22Rv1 (cell line): Measurements from ENCODE around the gene OXT.

Experiments
- H3K27ac ChIP-seq: fragments of 450-650 bp; 2 replicates; pipeline ENCODE4 v1.5.1; 2017
- CTCF ChIP-seq: fragments of 450-650 bp; IDR thresholded peaks from 2 replicates; pipeline ENCODE4 v1.5.1; 2017; ENCODE audit warnings: mild to moderate bottlenecking
- ZFX ChIP-seq: fragments of 450-650 bp; IDR thresholded peaks from 2 replicates; pipeline ENCODE4 v1.6.1; 2017; ENCODE audit warnings: antibody characterized with exemption, borderline replicate concordance

The OXT gene

GRCh38 chr20:3094848-3095629 is 23.6 kb downstream of the OXT start:
- H3K27ac ChIP-seq = no peak overlapping the region
- TF ChIP-seq CTCF (no peak), ZFX (no peak)

GRCh38 chr20:3100480-3100879 is 29.1 kb downstream of the OXT start:
- TF ChIP-seq CTCF (no peak), ZFX (no peak)
- H3K27ac ChIP-seq = no peak overlapping the region

- TF ChIP-seq CTCF (no peak), ZFX (no peak)
Observed at GRCh38 chr20:3101251-3101650, 29.8 kb downstream of the OXT start.

GRCh38 chr20:3101737-3102574 is 30.5 kb downstream of the OXT start:
- TF ChIP-seq CTCF = no peak
- no peak for TF ChIP-seq ZFX
- H3K27ac ChIP-seq = no peak overlapping the region

More at GRCh38 chr20:3101251-3101650, 29.8 kb downstream of the OXT start:
- no peak overlapping the region for H3K27ac ChIP-seq

- TF ChIP-seq CTCF = no peak
- TF ChIP-seq ZFX = no peak
- no peak overlapping the region for H3K27ac ChIP-seq
Observed at GRCh38 chr20:3102575-3103368, 31.4 kb downstream of the OXT start.

- H3K27ac ChIP-seq = no peak overlapping the region
- TF ChIP-seq CTCF (no peak), ZFX (no peak)
Observed at GRCh38 chr20:3103369-3104032, 32.1 kb downstream of the OXT start.
